Liver (tissue), 9 donors: Measurements from ENCODE around the gene PFKL. TPM values are rescaled to one million over a fixed set of nuclear protein-coding genes. Genes with fewer than 3 reads are reported as not detected.

ENCODE experiments used
- DNase-seq: peaks from one replicate; pipeline ENCODE4 v3.0.0-alpha.2; 2017; ENCODE audit warnings: low spot score
- H3K27ac ChIP-seq, 2 donors: one replicate each; pipeline ENCODE4 v1.7.0; 2013; ENCODE audit warnings: inconsistent platforms in 2 of 2, low read length in 2 of 2, control low read depth in 1 of 2, low read depth in 1 of 2, mild to moderate bottlenecking in 1 of 2
- H3K27me3 ChIP-seq, 4 donors: one replicate each; pipeline versions ENCODE4 v1.6.1 to v1.7.0; 2013; ENCODE audit warnings: low read length in 3 of 4, inconsistent platforms in 1 of 4, mild to moderate bottlenecking in 1 of 4, moderate library complexity in 1 of 4; ENCODE audit not compliant: control insufficient read depth in 4 of 4, insufficient read depth in 4 of 4
- H3K36me3 ChIP-seq, 4 donors: one replicate each; pipeline versions ENCODE4 v1.6.1 to v1.7.0; 2013; ENCODE audit warnings: low read length in 3 of 4, mild to moderate bottlenecking in 3 of 4, low read depth in 1 of 4, moderate library complexity in 1 of 4; ENCODE audit not compliant: control insufficient read depth in 4 of 4, insufficient read depth in 3 of 4
- H3K4me1 ChIP-seq, 4 donors: one replicate each; pipeline versions ENCODE4 v1.6.1 to v1.7.0; 2013; ENCODE audit warnings: low read length in 3 of 4, mild to moderate bottlenecking in 3 of 4, moderate library complexity in 1 of 4; ENCODE audit not compliant: control insufficient read depth in 4 of 4, insufficient read depth in 4 of 4
- H3K4me3 ChIP-seq, 3 donors: one replicate each; pipeline versions ENCODE4 v1.6.1 to v1.7.0; 2013; ENCODE audit warnings: low read length in 3 of 3, control low read depth in 1 of 3, low read depth in 1 of 3, mild to moderate bottlenecking in 1 of 3
- H3K9ac ChIP-seq, 2 donors: one replicate each; pipeline ENCODE4 v1.7.0; 2013; ENCODE audit warnings: low read length in 2 of 2, mild to moderate bottlenecking in 2 of 2, moderate library complexity in 2 of 2, control low read depth in 1 of 2, low read depth in 1 of 2
- H3K9me3 ChIP-seq, 4 donors: one replicate each; pipeline versions ENCODE4 v1.6.1 to v1.7.0; 2013; ENCODE audit warnings: low read length in 3 of 4; ENCODE audit not compliant: control insufficient read depth in 4 of 4
- ATF3 ChIP-seq: IDR thresholded peaks from 2 replicates; pipeline ENCODE4 v1.6.1; 2016; ENCODE audit warnings: antibody characterized with exemption
- CTCF ChIP-seq: fragments of 150-350 bp; IDR thresholded peaks from 2 replicates; pipeline ENCODE4 v1.5.1; 2017; ENCODE audit warnings: improper control_type of control experiment, low read depth, low read length; ENCODE audit not compliant: missing input control
- EGR1 ChIP-seq, 2 donors: IDR thresholded peaks; 2 replicates each; pipeline ENCODE4 v1.6.1; 2016 to 2018; ENCODE audit warnings: antibody characterized with exemption in 2 of 2, low read depth in 2 of 2
- FOXA1 ChIP-seq: IDR thresholded peaks from 2 replicates; pipeline ENCODE4 v1.6.1; 2016; ENCODE audit warnings: antibody characterized with exemption
- FOXA2 ChIP-seq: IDR thresholded peaks from 2 replicates; pipeline ENCODE4 v1.6.1; 2016; ENCODE audit warnings: antibody characterized with exemption
- HNF4A ChIP-seq, 2 donors: conservative IDR thresholded peaks; 2 replicates each; pipeline ENCODE4 v1.6.1; 2016; ENCODE audit warnings: antibody characterized with exemption in 2 of 2, mild to moderate bottlenecking in 2 of 2
- HNF4G ChIP-seq: IDR thresholded peaks from 2 replicates; pipeline ENCODE4 v1.6.1; 2016; ENCODE audit warnings: antibody characterized with exemption
- JUND ChIP-seq, 2 donors: IDR thresholded peaks; 2 replicates each; pipeline ENCODE4 v1.6.1; 2016; ENCODE audit warnings: antibody characterized with exemption in 2 of 2
- MAX ChIP-seq: IDR thresholded peaks from 2 replicates; pipeline ENCODE4 v1.6.1; 2016; ENCODE audit warnings: antibody characterized with exemption
- REST ChIP-seq: IDR thresholded peaks from 2 replicates; pipeline ENCODE4 v1.6.1; 2016; ENCODE audit warnings: antibody characterized with exemption, mild to moderate bottlenecking
- RXRA ChIP-seq, 2 donors: IDR thresholded peaks; 2 replicates each; pipeline ENCODE4 v1.6.1; 2017 to 2018; ENCODE audit warnings: antibody characterized with exemption in 2 of 2, mild to moderate bottlenecking in 1 of 2
- TAF1 ChIP-seq: conservative IDR thresholded peaks from 2 replicates; pipeline ENCODE4 v1.6.1; 2016; ENCODE audit warnings: antibody characterized with exemption, mild to moderate bottlenecking
- YY1 ChIP-seq: IDR thresholded peaks from 2 replicates; pipeline ENCODE4 v1.6.1; 2016; ENCODE audit warnings: antibody characterized with exemption, mild to moderate bottlenecking
- ZBTB33 ChIP-seq: IDR thresholded peaks from 2 replicates; pipeline ENCODE4 v1.6.1; 2016; ENCODE audit warnings: antibody characterized with exemption
- WGBS: extraction: QIAGEN DNeasy Blood & Tissue Kit; methylation state at CpG from one replicate; pipeline ENCODE4 v1.1.7; 2013; 5-methylcytosine and 5-hydroxymethylcytosine counted together
- polyA plus RNA-seq, 2 donors: library from polyadenylated mRNA; stranded (reverse) in 1 of 2; unstranded in 1 of 2; fragments of 200-250 nt in 1 of 2; fragments of >200 nt in 1 of 2; fragmentation: Nextera tagmentation in 1 of 2; extraction: Ambion mirVana in 1 of 2; gene quantifications; one replicate each; pipeline versions ENCODE4 v1.2.1 to v1.2.3, GENCODE V29; 2013 to 2015
- total RNA-seq, 2 donors: library from RNA; depleted of rRNA; stranded (reverse); fragments of >200 nt; gene quantifications; one replicate each; pipeline ENCODE4 v1.2.3, GENCODE V29; 2014
- donor health status: healthy.
- donor health status: healthy.
- donor health status: healthy.
- donor health status: healthy.
- donor health status: healthy.

Gene PFKL
- total and polyA plus RNA-seq, 4 donors, result 48.1 to 98.4 (median 81.0) TPM

- H3K4me3 ChIP-seq, result no peak overlapping the region
- H3K27me3 ChIP-seq, result no peaks in the 10 kb centered on the region
- H3K36me3 ChIP-seq, result peaks cover 9 to 56% (median 16%) of the 10 kb centered on the region in 4 donors
- H3K27ac ChIP-seq, result no peak overlapping the region
- TF ChIP-seq HNF4G (no peak), EGR1 (IDR thresholded peaks at IDR 0.05; ENCODE audit: low read depth in 2 of 2) (no peak), HNF4A (conservative IDR thresholded peaks at IDR 0.05) (no peak), FOXA2 (no peak), YY1 (no peak), REST (no peak), MAX (no peak), RXRA (IDR thresholded peaks at IDR 0.05) (no peak), CTCF (no peak), ATF3 (no peak), TAF1 (no peak)
- 96% methylated on average over 28 of the region's 28 CpGs for WGBS
- DNase-seq, result no peak
- H3K9me3 ChIP-seq, result no peaks in the 10 kb centered on the region
- H3K9ac ChIP-seq, result no peak overlapping the region
- peaks cover 0 to 1% (median 0%) of the 10 kb centered on the region in 4 donors for H3K4me1 ChIP-seq
Observed at GRCh38 chr21:44310628-44311507, 11.0 kb downstream of the PFKL start.

GRCh38 chr21:44312089-44312488 is 12.2 kb downstream of the PFKL start:
- Histone ChIP-seq H3K9me3 (no peaks in the 10 kb centered on the region), H3K27me3 (no peaks in the 10 kb centered on the region), H3K36me3 (peaks cover 14 to 65% (median 16%) of the 10 kb centered on the region in 4 donors), H3K27ac (no peak overlapping the region), H3K4me3 (no peak overlapping the region), H3K9ac (no peak overlapping the region), H3K4me1 (no peaks in the 10 kb centered on the region)
- DNase-seq, result no peak
- 95% methylated on average over 22 of the region's 22 CpGs for WGBS
- no peak for TF ChIP-seq ZBTB33
- no peak for TF ChIP-seq HNF4A (conservative IDR thresholded peaks at IDR 0.05)
- TF ChIP-seq JUND (IDR thresholded peaks at IDR 0.05), result no peak
- TF ChIP-seq FOXA1, result no peak
- no peak for TF ChIP-seq ATF3
- no peak for TF ChIP-seq MAX
- no peak for TF ChIP-seq FOXA2
- no peak for TF ChIP-seq REST
- TF ChIP-seq EGR1 (IDR thresholded peaks at IDR 0.05; ENCODE audit: low read depth in 2 of 2), result no peak
- TF ChIP-seq CTCF, result no peak
